ENCODE measurements around the gene FLYWCH1. TPM values are rescaled to one million over a fixed set of nuclear protein-coding genes. Genes with fewer than 3 reads are reported as not detected.
"Not testable (repeated sequence)": the region's sequence is repeated elsewhere in the genome, so short reads cannot be mapped to it uniquely, and the experiment has no call there.

FLYWCH1 gene
- total RNA-seq, 1 experiment from 2014 or later = 25.8 TPM

GRCh38 chr16:2925951-2926649 is 14.4 kb downstream of the FLYWCH1 start:
- DNase-seq (ENCODE audit: low read depth) = no peak

GRCh38 chr16:2926650-2926999 is 14.9 kb downstream of the FLYWCH1 start:
- DNase-seq (ENCODE audit: low read depth) = no peak

- DNase-seq (ENCODE audit: low read depth) = peak; percentile 79
Observed at GRCh38 chr16:2927010-2927646, 15.4 kb downstream of the FLYWCH1 start.

- DNase-seq (ENCODE audit: low read depth) = not testable (repeated sequence)
Observed at GRCh38 chr16:2928151-2928550, 16.4 kb downstream of the FLYWCH1 start.

- DNase-seq (ENCODE audit: low read depth) = no peak
Observed at GRCh38 chr16:2928796-2929195, 17.1 kb downstream of the FLYWCH1 start.

GRCh38 chr16:2929693-2930092 is 18.0 kb downstream of the FLYWCH1 start:
- DNase-seq (ENCODE audit: low read depth) = no peak

GRCh38 chr16:2930236-2930635 is 18.5 kb downstream of the FLYWCH1 start:
- DNase-seq (ENCODE audit: low read depth) = no peak

GRCh38 chr16:2931231-2931914 is 19.6 kb downstream of the FLYWCH1 start:
- DNase-seq (ENCODE audit: low read depth) = not testable (repeated sequence)

- DNase-seq (ENCODE audit: low read depth) = no peak
Observed at GRCh38 chr16:2933136-2933535, 21.4 kb downstream of the FLYWCH1 start.

GRCh38 chr16:2933701-2934100 is 22.0 kb downstream of the FLYWCH1 start:
- no peak for DNase-seq (ENCODE audit: low read depth)

- no peak for DNase-seq (ENCODE audit: low read depth)
Observed at GRCh38 chr16:2934450-2934849, 22.7 kb downstream of the FLYWCH1 start.

- no peak for DNase-seq (ENCODE audit: low read depth)
Observed at GRCh38 chr16:2936436-2937011, 24.8 kb downstream of the FLYWCH1 start.

GRCh38 chr16:2937170-2937569 is 25.4 kb downstream of the FLYWCH1 start:
- DNase-seq (ENCODE audit: low read depth) = no peak

- DNase-seq (ENCODE audit: low read depth) = no peak
Observed at GRCh38 chr16:2938206-2938605, 26.5 kb downstream of the FLYWCH1 start.

GRCh38 chr16:2939968-2940367 is 28.2 kb downstream of the FLYWCH1 start:
- no peak for DNase-seq (ENCODE audit: low read depth)

GRCh38 chr16:2942045-2942444 is 30.3 kb downstream of the FLYWCH1 start:
- no peak for DNase-seq (ENCODE audit: low read depth)

- not testable (repeated sequence) for DNase-seq (ENCODE audit: low read depth)
Observed at GRCh38 chr16:2943716-2944115, 32.0 kb downstream of the FLYWCH1 start.

- no peak for DNase-seq (ENCODE audit: low read depth)
Observed at GRCh38 chr16:2946649-2947048, 34.9 kb downstream of the FLYWCH1 start.

GRCh38 chr16:2948807-2949704 is 37.3 kb downstream of the FLYWCH1 start:
- DNase-seq (ENCODE audit: low read depth) = no peak

- no peak for DNase-seq (ENCODE audit: low read depth)
Observed at GRCh38 chr16:2949705-2950352, 38.1 kb downstream of the FLYWCH1 start.

- no peak for DNase-seq (ENCODE audit: low read depth)
Observed at GRCh38 chr16:2950353-2950724, 38.6 kb downstream of the FLYWCH1 start.

All from HT1080 (cell line).